GM21367 (cell line): ENCODE data around the gene EPHB2.
"Not testable (repeated sequence)": the region's sequence is repeated elsewhere in the genome, so short reads cannot be mapped to it uniquely, and the experiment has no call there.

Experiments used
- ATAC-seq: cut with Tn5 transposase; IDR thresholded peaks from one replicate; pipeline ENCODE4 v1.9.1; 2021; ENCODE audit not compliant: unreplicated experiment

EPHB2 gene

DNA sequence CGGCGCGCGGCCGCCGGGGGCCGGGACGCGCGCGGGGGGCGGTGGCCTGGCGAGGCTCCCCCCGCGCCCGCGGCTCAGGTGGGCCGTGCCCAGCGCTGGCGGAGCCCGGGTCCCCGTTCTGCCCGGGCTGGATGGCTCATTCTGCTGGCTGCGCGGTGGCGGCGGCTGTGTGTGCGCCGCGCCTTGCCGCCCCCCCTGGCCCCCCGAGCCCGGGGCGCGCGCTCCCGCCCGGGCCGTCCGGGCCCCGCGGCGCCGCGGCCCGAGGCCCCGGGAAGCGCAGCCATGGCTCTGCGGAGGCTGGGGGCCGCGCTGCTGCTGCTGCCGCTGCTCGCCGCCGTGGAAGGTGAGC, at the start of gene EPHB2:
EPHB2 (plus strand) TSS at position 139 of the 349 bp plus-strand sequence; CDS start at position 283, 144 bp downstream.
- no peak for ATAC-seq

- no peak for ATAC-seq
Observed at GRCh38 chr1:22661880-22662279, 48.8 kb upstream of the EPHB2 start.

- no peak for ATAC-seq
Observed at GRCh38 chr1:22662318-22662717, 48.3 kb upstream of the EPHB2 start.

DNA sequence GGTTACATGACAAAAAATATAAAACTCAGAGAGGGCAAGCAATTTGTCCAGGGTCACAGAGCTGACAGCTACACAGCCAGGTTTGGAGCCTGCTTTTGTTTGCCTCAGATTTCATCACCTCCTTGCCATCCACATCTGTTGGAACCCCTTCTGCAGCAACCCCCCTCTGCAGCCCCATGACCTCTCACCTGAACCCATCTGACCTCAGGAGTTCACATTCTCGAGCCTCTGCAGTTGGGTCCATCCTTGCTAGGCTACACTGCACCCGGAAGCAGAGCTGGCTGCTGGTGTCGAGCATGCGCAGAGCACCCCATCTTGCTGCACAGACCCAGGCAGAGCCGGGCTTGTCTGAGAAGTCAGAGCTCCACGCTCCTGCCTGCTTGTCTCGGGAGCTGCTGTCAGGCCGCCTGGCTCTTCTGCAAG, 47.6 kb upstream of the EPHB2 start:
- ATAC-seq = no peak

DNA sequence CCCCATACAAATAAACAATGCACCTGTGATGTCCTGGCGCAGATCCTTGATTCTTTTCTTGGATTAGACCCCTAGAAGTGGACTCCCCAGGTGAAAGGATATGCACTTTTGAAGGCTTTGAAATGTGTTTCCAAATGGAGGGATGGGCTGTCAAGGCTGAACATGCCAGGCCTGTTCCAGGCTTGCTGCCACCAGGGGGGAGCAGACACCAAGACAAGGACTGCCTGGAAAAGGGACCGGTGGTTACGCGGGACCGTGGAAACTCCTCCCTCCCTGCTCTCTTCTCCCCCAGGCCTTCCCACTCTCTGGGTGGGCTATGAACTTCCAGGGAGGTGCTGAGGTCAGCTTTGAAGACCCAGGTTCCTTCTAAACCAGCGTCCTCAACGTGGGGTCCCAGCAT, 44.9 kb upstream of the EPHB2 start:
- no peak for ATAC-seq

DNA sequence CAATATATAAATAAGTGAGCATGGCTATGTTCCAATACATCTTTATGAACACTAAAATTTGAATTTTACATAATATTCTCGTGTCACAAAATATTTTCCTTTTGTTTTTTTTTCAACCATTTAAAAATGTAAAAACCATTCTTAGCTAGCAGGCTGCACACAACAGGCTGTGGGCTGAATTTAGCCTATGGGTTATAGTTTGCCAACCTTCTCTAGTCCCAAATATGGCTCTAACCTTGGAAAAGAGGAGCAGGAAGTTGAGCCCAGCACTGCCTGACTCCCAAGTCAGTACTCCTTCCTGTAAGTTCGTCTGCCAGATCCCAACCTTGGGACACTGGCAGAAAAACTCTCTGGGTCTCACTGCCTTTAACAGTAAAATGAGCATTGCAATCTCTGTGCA, 44.2 kb upstream of the EPHB2 start:
- ATAC-seq = no peak

DNA sequence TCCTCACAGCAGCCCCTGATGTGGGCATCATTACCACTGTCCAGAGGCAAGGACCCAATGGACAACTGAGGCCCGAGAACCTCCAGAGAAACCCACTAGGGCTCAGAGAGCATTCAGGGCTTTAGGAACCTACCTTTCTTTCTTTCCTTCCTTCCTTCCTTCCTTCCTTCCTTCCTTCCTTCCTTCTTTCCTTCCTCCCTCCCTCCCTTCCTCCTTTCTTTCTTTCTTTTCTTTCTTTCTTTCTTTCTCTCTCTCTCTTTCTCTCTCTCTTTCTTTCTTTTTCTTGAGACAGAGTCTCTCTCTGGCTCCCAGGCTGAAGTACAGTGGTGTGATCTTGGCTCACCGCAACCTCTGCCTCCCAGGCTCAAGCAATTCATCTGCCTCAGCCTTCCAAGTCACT, 41.8 kb upstream of the EPHB2 start:
- not testable (repeated sequence) for ATAC-seq

DNA sequence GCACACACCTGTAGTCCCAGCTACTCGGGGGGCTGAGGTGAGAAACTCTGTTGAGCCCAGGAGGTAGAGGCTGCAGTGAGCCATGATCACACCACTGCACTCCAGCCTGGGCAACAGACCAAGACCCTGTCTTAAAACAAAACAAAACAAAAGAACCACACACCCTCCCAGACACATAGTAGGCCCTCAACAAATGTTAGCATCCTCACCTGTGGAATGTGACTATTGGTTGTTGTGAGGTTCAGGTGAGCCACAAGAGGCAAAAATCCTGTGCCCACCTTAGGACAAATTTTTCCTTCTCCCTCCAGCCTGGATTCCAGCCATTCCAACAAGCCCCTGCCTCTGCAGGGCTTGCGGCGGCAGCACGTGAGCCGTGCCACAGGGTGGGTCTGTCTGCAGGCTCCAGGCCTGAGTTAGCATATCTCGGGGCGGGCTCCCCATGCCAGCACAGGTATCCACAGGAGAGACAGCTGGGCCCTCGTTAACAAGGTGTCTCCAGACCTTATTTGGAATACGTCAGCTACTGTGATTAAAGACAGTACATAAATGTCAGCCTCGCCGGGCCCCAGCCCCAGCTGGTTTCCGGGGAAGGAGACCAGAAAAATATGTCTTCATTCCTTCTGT, 40.2 kb upstream of the EPHB2 start:
- no peak for ATAC-seq

- no peak for ATAC-seq
Observed at GRCh38 chr1:22671999-22672398, 38.6 kb upstream of the EPHB2 start.

DNA sequence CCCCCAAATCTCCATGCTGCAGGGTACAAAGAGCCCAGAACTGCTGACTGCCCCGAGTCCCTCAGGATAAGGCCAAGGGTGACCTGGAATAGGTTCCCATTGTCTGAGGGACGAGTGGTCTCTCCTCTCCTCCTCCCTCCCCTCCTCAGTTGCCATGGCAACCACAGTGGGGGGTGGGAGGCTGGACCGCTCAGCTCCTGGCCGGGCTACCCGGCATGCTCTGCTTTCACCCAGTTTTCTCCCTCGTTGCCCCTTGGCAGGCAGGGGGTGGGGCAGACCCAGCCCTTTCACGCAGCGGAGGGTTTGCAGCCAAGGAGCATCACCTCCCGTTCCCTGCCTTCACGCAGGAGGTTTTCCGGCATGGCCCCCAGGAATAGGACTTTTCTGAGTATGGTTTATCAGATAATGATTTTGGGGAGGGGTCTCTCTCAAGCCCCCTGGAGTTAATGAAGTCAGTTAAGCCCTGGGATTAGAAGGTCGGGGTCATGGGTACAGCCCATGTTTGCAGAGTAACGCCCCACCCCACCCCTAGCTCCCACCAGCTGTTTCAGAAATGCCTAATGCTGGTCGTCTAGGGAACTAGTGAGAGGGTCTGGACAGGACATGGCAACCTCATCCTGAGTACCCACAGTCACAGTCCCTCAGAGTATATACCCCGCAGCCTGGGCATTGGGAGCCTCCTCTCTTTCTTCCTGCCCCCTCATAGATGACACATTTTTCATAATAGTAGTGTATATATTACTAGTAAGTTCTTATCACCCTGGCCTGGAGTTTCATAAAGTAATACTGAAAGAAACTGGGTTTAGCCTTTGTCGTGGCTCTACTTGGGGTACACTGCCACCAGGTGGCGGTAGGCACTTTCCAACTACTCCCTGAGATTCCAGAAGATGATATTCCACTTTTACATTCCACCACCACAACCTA, 36.9 kb upstream of the EPHB2 start:
- no peak for ATAC-seq

DNA sequence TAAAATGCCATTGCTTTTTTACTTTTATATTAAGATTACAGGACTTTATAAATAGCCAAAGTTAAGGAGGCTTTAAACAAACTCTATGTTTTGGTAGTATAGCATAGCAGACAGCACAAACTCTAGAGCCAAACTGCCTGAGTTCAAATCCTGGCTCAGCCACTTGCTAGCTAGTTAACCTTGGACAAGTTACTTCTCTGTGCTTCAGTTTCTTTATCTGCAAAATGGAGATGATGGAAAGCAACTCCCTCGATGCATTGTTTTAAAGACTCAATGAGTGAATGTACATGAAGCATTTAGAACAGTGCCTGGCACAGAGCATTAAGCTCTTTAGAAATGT, 36.3 kb upstream of the EPHB2 start:
- ATAC-seq = no peak

- ATAC-seq = not testable (repeated sequence)
Observed at GRCh38 chr1:22676151-22676550, 34.5 kb upstream of the EPHB2 start.

GRCh38 chr1:22676916-22677583, 33.6 kb upstream of the EPHB2 start:
- ATAC-seq = no peak

GRCh38 chr1:22677931-22678896, 32.4 kb upstream of the EPHB2 start:
- no peak for ATAC-seq

- ATAC-seq = no peak
Observed at GRCh38 chr1:22680726-22681125, 29.9 kb upstream of the EPHB2 start.

DNA sequence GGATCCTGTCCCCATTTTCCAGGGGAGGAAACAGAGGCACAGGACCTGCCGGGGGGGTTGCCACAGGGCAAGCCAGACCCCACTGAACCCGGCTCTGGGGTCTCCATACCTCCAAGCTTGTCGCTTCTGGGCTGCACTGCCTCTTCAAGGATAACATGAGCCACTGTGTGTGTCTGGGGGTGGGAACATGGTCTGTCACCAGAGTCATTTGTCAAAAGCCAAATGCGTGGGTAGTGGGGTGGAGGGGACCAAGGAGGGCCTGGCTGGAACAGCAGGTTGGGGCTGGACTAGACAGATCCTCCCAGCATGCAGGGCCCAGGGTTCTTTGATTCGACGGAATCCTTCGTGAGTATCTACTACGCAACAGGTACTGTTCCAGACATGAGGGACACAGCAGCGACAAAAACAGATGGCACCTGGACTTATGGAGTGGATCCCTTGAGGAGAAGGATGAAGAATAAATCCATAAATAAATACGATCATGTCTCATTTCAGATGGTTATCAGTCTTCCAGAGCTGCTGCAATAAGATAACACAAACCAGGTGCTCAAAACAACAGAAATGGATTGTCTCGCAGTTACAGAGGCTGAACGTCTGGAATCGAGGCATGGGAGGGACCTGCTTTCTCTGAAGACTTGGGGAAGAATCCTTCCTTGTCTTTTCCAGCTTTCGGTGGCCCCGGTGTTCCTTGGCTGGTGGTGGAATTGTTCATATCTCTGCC, 28.9 kb upstream of the EPHB2 start:
- ATAC-seq = no peak

DNA sequence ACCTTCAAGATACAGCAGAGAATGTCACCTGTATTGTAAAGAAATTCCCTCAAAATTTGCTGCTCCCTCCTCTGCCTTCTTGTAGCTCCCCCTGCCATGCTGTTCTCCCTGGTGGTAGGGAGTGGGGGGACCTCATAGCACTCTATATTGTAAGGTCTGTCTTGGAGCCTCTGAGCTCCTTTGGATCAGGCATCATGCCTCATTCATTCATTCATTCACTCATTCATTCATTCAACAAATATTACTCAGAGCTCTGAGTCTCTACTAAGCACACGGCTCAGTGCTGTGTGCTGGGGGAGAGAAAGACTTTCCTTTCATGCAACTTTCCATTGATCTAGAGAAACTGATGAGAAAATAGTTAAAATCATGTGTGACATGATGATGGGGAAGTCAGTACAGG, 27.1 kb upstream of the EPHB2 start:
- ATAC-seq = no peak

DNA sequence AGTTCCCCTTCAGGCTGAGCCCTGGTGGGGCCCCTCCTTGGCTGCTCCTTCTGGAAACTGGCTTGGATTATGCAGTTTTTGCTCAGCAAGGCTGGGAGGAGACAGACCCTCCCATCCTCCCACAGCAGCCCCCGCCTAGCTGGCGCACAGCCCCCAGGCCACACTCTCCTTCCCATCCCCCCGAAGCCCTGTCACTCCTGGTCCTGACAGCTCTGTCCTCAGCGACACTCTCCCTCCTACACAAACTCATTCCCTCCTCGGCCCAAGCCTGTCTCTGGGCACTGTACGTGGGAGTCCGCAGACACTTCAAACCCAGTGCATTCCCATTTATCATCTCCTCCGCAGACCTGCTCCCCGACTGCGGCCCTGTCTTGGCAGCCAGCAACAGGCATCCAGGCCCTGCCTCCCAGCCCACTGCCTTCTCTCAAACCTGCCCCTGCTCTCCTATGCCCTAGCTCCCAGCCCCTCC, 25.0 kb upstream of the EPHB2 start:
- ATAC-seq = no peak

GRCh38 chr1:22687191-22687590, 23.4 kb upstream of the EPHB2 start:
- ATAC-seq = no peak

- no peak for ATAC-seq
Observed at GRCh38 chr1:22688466-22688865, 22.2 kb upstream of the EPHB2 start.
